Fibroblast of skin of scalp (primary cell): ENCODE results near the gene TPPP.

Experiments used
- DNase-seq: peaks from one replicate; pipeline ENCODE4 v3.0.0-alpha.2; 2013

TPPP gene

GRCh38 chr5:677131-678101 lies 15.7 kb downstream of the TPPP start:
- DNase-seq: no peak

- no peak for DNase-seq
Measured at GRCh38 chr5:676699-677076, 16.5 kb downstream of the TPPP start.

- DNase-seq: no peak
Measured at GRCh38 chr5:675871-676698, 17.1 kb downstream of the TPPP start.

GRCh38 chr5:675111-675870 lies 17.9 kb downstream of the TPPP start:
- no peak for DNase-seq

GRCh38 chr5:674630-675011 lies 18.5 kb downstream of the TPPP start:
- DNase-seq: no peak

GRCh38 chr5:673831-674629 lies 19.1 kb downstream of the TPPP start:
- DNase-seq: no peak

- DNase-seq: no peak
Measured at GRCh38 chr5:673161-673830, 19.9 kb downstream of the TPPP start.

GRCh38 chr5:672329-673160 lies 20.6 kb downstream of the TPPP start:
- DNase-seq: peak; percentile 65

- DNase-seq: peak; percentile 54
Measured at GRCh38 chr5:671459-672328, 21.5 kb downstream of the TPPP start.

GRCh38 chr5:670396-671270 lies 22.5 kb downstream of the TPPP start:
- no peak for DNase-seq

GRCh38 chr5:669842-670395 lies 23.2 kb downstream of the TPPP start:
- no peak for DNase-seq

GRCh38 chr5:669111-669841 lies 23.9 kb downstream of the TPPP start:
- DNase-seq: no peak

- no peak for DNase-seq
Measured at GRCh38 chr5:668283-668995, 24.7 kb downstream of the TPPP start.

- DNase-seq: no peak
Measured at GRCh38 chr5:666816-667498, 26.2 kb downstream of the TPPP start.

GRCh38 chr5:665956-666711 lies 27.0 kb downstream of the TPPP start:
- no peak for DNase-seq
